ENCODE measurements around the gene IRX4. TPM values are rescaled to one million over a fixed set of nuclear protein-coding genes. Genes with fewer than 3 reads are reported as not detected.
"Not testable (repeated sequence)": the region's sequence is repeated elsewhere in the genome, so short reads cannot be mapped to it uniquely, and the experiment has no call there.

Gene IRX4
- polyA plus RNA-seq, 1 experiment: not detected

DNA sequence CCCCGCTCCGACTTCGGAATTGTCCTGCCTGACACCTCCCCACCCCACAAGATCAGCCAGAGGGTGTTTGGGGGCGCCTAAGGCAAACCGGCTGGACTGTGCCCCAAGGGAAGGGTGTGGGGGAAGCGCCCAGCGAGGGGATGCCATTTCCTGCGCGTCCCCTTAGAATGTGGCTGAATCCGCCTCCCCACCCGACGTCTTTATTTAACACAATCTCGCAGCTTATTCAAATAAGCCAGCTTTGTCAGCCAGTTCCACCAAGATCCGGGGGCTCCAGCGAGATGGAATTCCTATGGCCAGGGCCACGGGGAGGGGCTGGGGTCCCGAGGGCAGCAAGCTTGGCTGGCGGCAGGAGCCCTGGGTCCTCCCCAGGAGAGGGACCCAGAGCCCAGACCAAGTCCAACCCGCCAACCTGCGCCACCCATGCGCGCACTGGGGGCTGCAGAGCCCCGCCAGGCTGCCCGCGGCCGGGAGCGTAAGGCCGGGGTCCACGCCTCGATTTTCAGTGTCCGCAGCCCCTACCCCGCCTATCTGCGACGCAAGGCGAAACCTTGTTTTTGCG lies 7.4 kb downstream of the IRX4 start:
- Histone ChIP-seq H3K9me3 (ENCODE audit: control insufficient read depth, insufficient read depth, low read length) (peaks cover 8% of the 10 kb centered on the region; the same call in 1 of the 2 replicates), H3K27me3 (ENCODE audit: control insufficient read depth, insufficient read depth, low read length) (peaks cover 68% of the 10 kb centered on the region), H3K27ac (ENCODE audit: low read depth, low read length) (no peak overlapping the region), H3K4me3 (ENCODE audit: low read depth, low read length) (no peak overlapping the region)
- TF ChIP-seq, protein P1, sequence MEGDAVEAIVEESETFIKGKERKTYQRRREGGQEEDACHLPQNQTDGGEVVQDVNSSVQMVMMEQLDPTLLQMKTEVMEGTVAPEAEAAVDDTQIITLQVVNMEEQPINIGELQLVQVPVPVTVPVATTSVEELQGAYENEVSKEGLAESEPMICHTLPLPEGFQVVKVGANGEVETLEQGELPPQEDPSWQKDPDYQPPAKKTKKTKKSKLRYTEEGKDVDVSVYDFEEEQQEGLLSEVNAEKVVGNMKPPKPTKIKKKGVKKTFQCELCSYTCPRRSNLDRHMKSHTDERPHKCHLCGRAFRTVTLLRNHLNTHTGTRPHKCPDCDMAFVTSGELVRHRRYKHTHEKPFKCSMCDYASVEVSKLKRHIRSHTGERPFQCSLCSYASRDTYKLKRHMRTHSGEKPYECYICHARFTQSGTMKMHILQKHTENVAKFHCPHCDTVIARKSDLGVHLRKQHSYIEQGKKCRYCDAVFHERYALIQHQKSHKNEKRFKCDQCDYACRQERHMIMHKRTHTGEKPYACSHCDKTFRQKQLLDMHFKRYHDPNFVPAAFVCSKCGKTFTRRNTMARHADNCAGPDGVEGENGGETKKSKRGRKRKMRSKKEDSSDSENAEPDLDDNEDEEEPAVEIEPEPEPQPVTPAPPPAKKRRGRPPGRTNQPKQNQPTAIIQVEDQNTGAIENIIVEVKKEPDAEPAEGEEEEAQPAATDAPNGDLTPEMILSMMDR (IDR thresholded peaks at IDR 0.05; ENCODE audit: low read depth, low read length): no peak
- ChIA-PET CTCF (no interaction called here), POLR2A (interaction anchor here (0.7 kb wide), 1 partner anchor 112 kb away, joined by 5 read pairs; no protein-coding TSS in a partner anchor)
- DNase-seq (ENCODE audit: low read depth, low spot score): no peak

DNA sequence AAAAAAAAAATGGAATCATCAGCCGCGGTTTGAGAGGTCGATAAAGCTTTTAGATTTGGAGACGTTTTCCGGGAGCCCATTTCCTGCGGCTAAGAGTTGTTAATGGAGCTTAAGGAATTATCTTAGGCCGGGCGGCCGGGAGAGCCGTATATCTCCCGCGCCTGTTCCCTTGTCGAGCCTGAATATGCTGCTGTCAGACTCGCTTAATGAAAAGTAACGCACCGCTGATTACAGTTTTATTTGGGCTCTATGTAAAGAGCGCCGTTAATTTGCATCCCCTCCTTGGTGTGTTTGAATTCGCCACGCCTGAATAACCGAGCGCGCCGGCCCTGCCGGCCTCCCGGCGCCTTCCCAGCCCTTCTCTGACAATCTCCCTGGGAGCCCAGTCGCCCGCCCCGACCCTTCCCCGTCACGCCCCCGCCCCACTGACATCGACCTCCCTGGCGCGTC lies 7.9 kb downstream of the IRX4 start:
- DNase-seq (ENCODE audit: low read depth, low spot score): no peak
- H3K27ac ChIP-seq (ENCODE audit: low read depth, low read length): no peak overlapping the region
- H3K4me3 ChIP-seq (ENCODE audit: low read depth, low read length): no peak overlapping the region
- CTCF ChIA-PET: no interaction called here
- peaks cover 62% of the 10 kb centered on the region for H3K27me3 ChIP-seq (ENCODE audit: control insufficient read depth, insufficient read depth, low read length)
- H3K9me3 ChIP-seq (ENCODE audit: control insufficient read depth, insufficient read depth, low read length): peaks cover 11% of the 10 kb centered on the region; the same call in 1 of the 2 replicates
- POLR2A ChIA-PET: interaction anchor here (0.7 kb wide), 1 partner anchor 111 kb away, joined by 5 read pairs; no protein-coding TSS in a partner anchor
- TF ChIP-seq, protein P1 (IDR thresholded peaks at IDR 0.05; ENCODE audit: low read depth, low read length): no peak

GRCh38 chr5:1874348-1874747 lies 8.4 kb downstream of the IRX4 start:
- CTCF ChIA-PET: no interaction called here
- DNase-seq (ENCODE audit: low read depth, low spot score): no peak
- no peak overlapping the region for H3K4me3 ChIP-seq (ENCODE audit: low read depth, low read length)
- POLR2A ChIA-PET: interaction anchor here (0.7 kb wide), 1 partner anchor 111 kb away, joined by 5 read pairs; no protein-coding TSS in a partner anchor
- no peak overlapping the region for H3K27ac ChIP-seq (ENCODE audit: low read depth, low read length)
- peaks cover 58% of the 10 kb centered on the region for H3K27me3 ChIP-seq (ENCODE audit: control insufficient read depth, insufficient read depth, low read length)
- H3K9me3 ChIP-seq (ENCODE audit: control insufficient read depth, insufficient read depth, low read length): peaks cover 9% of the 10 kb centered on the region; the same call in 1 of the 2 replicates
- TF ChIP-seq, protein P1 (IDR thresholded peaks at IDR 0.05; ENCODE audit: low read depth, low read length): no peak

GRCh38 chr5:1873243-1873959 lies 9.3 kb downstream of the IRX4 start:
- ChIA-PET CTCF (no interaction called here), POLR2A (no interaction called here)
- no peak overlapping the region for H3K4me3 ChIP-seq (ENCODE audit: low read depth, low read length)
- TF ChIP-seq, protein P1 (IDR thresholded peaks at IDR 0.05; ENCODE audit: low read depth, low read length): no peak
- DNase-seq (ENCODE audit: low read depth, low spot score): no peak
- peaks cover 56% of the 10 kb centered on the region for H3K27me3 ChIP-seq (ENCODE audit: control insufficient read depth, insufficient read depth, low read length)
- H3K9me3 ChIP-seq (ENCODE audit: control insufficient read depth, insufficient read depth, low read length): peaks cover 8% of the 10 kb centered on the region; the same call in 1 of the 2 replicates
- no peak overlapping the region for H3K27ac ChIP-seq (ENCODE audit: low read depth, low read length)

- POLR2A ChIA-PET: no interaction called here
- CTCF ChIA-PET: no interaction called here
- peaks cover 48% of the 10 kb centered on the region for H3K27me3 ChIP-seq (ENCODE audit: control insufficient read depth, insufficient read depth, low read length)
- no peak overlapping the region for H3K4me3 ChIP-seq (ENCODE audit: low read depth, low read length)
- DNase-seq (ENCODE audit: low read depth, low spot score): no peak
- H3K9me3 ChIP-seq (ENCODE audit: control insufficient read depth, insufficient read depth, low read length): peaks cover 8% of the 10 kb centered on the region; the same call in 1 of the 2 replicates
- TF ChIP-seq, protein P1 (IDR thresholded peaks at IDR 0.05; ENCODE audit: low read depth, low read length): no peak
- no peak overlapping the region for H3K27ac ChIP-seq (ENCODE audit: low read depth, low read length)
These were observed 11.3 kb downstream of the IRX4 start for GRCh38 chr5:1871441-1871840.

- H3K4me3 ChIP-seq (ENCODE audit: low read depth, low read length); CTCF ChIA-PET; H3K9me3 ChIP-seq (ENCODE audit: control insufficient read depth, insufficient read depth, low read length); POLR2A ChIA-PET; H3K27ac ChIP-seq (ENCODE audit: low read depth, low read length); DNase-seq (ENCODE audit: low read depth, low spot score): not testable (repeated sequence)
- peaks cover 41% of the 10 kb centered on the region for H3K27me3 ChIP-seq (ENCODE audit: control insufficient read depth, insufficient read depth, low read length)
These were observed 12.1 kb downstream of the IRX4 start for GRCh38 chr5:1870435-1871272.
